OCI-LY3 (cell line): Measurements from ENCODE around the gene DLK1.

Experiments used
- CTCF ChIP-seq: fragments of 200-600, 300-600 bp; sonication (generic); IDR thresholded peaks from 2 replicates; pipeline ENCODE4 v1.5.1; 2014; ENCODE audit warnings: antibody characterized with exemption, low read length, low read depth
- EZH2phosphoT487 ChIP-seq: fragments of 200-600 bp; shearing (Covaris generic); IDR thresholded peaks from 2 replicates; pipeline ENCODE4 v1.6.1; 2018; ENCODE audit warnings: antibody characterized with exemption, mixed run types, low read depth

GRCh38 chr14:100684961-100685360 is 41.7 kb upstream of the DLK1 start:
- TF ChIP-seq CTCF (no peak), EZH2phosphoT487 (no peak)
